HG03442 (cell line): ENCODE results near the gene CTIF.
"Not testable (repeated sequence)": the region's sequence is repeated elsewhere in the genome, so short reads cannot be mapped to it uniquely, and the experiment has no call there.

ENCODE experiments used
- ATAC-seq: cut with Tn5 transposase; IDR thresholded peaks from one replicate; pipeline ENCODE4 v1.9.1; 2021; ENCODE audit warnings: mild to moderate bottlenecking, moderate library complexity; ENCODE audit not compliant: unreplicated experiment

The CTIF gene

DNA sequence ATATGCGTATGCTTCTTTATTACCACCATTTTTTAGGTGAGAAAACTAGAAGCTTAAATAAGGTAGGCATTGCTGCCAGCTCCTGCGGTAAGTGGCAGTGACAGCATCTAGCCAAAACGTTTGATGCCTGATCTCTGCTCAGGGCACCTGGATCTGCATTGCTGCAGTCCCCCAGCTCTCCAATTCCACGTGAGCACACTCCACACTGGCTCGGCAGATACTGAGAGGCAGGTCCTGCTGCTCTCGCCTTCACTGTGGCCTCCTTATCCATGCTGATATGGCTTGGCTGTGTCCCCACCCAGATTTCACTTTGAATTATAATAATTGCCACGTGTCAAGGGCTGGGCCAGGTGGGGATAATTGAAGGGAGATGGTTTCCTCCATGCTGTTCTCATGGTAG, 160.9 kb downstream of the CTIF start:
- ATAC-seq: no peak

DNA sequence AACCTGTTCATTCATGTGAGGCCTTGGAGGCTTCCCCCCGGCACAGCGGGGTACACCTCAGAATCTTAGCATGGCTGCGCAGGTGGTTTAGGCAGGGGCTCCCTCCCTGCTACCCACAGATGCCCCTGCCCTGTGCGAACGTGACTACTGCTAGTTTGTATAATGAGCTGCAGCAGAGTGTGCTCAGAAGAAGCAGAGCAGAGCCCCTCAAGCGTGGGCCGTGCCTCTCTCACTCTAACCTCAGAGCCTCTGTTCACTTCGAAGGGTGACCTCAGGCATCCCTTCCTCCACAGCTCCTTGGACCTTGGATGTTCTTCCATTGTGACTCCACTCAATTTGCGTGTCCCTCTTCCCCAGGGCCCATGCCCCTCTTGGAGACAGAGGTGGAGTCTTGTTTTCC, 161.6 kb downstream of the CTIF start:
- ATAC-seq: no peak

DNA sequence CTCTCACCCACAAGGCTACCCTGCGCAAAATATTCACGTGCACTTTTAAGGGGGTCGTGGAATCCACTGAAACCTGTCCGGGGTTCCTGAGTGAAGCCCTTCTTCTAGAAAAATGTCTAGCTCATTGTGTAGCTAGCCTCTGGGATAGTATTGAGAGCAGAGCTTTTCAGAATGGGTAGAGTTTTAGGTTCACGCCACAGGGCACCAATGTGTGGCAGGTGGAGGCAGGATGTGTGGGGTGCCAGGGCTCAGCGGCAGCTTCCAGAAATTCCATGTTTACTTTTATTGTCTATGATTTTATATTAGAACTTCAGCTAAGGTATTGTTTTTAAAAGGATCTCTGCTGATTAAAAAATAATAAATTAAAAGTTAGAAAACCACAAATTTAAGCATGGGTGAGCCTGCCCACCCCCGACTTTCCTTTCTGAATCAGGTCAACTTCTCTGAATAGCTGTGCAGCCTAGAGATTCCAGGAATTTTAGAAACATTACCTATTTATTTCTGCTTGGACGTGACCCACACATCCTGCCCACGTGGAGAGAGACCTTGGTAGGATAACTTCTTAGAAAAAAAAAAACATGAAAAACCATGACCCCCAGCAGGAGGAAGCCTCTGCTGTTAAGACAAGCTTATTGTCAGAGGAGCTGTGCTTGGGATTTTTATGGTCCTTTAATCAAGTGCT, 163.7 kb downstream of the CTIF start:
- no peak for ATAC-seq

DNA sequence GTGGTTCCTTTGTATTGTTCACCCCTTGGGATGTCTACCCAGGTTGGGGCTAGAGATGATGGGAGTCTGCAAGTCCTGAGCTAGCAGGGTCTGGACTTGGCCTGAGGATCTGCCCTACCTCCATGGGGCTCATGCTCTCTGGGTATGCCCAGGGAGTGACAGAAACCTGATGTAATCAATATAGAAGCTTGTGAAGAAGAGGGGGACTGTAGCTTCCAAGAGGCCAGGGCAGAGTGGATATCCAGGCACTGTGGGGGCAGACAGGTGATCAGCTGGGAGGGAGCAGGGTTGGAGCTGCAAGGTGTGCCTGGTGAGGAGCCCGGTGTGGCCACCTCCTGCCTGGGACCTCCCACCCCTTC, 164.2 kb downstream of the CTIF start:
- no peak for ATAC-seq

DNA sequence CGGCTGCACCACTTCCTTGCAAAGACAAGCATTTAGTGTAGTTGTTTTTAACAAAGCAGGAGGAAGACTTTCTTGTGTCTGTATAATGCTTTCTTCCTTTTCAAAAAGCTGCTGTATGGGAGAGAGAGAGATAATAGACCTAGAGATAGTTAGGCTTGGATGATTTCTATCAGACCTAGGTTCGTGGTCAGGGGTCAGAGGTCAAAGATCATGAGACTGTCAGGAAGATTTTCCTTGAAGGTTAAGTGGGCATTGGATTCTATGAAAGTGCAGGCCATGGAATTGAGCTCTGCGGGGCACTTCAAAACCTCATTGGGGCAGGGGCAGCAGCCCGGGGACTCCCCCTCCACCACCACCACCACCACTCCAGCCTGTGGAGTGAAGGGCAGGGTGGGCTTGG, 164.6 kb downstream of the CTIF start:
- no peak for ATAC-seq

DNA sequence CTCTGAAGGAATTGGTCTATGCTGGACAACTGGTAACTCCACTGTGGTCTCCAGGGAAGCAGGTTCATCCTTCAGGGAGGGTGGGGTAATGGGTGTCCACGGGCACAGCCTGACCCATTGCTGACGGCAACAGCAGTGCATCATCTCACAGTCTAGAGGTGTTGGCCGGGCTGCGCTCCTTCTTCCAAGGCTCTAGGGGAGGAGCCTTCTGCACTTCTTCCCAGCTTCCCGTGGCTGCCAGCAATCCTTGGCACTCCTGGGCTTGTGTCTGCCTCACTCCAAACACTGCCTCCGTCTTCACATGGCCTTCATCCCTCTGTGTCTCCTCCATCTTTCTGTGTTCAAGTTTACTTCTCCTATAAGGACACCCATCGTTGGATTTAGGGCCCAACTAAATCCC, 166.2 kb downstream of the CTIF start:
- ATAC-seq: no peak

DNA sequence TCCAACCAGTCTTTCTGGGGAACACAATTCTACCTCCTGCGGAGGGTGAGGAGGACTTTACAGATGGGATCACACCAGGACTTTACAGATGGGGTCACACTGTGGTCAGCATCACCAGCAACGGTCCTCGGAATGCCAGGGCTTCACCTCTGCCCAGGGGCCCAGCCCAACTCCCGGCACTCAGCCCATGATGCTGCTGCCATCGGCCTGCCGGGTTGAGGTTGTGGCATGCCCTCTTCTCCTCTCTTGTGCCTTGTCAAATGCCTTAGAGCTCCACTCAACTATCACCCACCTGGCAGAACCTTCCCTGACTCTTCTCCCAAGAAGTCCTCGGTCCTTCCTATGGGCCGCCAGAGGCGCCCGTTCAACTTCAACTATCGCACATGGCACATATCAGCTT, 166.7 kb downstream of the CTIF start:
- ATAC-seq: no peak

DNA sequence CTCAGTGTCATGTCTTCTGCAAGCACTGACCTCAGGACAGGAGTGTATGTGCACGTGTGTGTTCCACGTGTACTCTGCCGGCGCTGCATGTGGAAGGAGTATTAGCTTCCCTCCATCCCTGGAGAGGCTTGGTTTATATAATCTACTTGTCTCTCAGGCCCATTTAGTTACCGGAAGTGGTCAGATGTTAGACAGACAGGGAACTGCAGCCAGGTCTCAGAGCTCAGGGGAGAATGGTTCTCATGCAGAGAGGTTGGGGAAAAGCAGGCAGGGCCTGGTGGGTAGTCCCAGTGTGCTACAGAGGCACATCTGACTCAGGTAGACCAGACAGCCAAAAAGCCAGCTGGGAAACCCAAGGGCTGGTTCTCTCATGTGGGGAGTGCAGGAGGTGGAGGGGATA, 167.9 kb downstream of the CTIF start:
- no peak for ATAC-seq

DNA sequence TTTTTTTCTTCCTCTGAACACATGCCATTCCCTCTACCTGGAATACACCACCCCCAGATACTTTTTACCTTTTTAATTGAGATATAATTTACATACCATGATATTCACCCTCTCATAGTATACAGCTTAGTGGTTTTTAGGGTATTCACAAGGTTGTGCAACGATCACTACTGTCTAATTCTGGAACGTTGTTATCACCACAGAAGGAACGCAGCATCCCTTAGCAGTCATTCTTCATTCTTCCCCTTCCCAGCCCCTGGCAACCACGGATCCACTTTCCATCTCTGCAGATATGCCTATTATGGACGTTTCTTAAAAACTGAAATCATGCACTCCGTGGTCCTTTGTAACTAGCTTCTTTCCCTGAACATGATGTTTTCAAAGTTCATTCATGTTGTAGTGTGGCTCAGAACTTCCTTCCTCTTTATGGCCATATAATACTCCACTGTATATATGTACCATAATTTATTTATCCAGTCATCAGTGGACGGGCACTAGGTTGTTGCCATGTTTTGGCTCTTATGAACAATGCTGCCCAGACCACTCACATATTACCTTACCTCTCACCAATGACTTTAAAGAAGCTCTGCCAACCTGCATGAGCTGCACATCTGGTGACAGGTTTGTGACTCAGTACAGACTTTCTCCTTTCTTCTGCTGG, 168.9 kb downstream of the CTIF start:
- ATAC-seq: no peak

DNA sequence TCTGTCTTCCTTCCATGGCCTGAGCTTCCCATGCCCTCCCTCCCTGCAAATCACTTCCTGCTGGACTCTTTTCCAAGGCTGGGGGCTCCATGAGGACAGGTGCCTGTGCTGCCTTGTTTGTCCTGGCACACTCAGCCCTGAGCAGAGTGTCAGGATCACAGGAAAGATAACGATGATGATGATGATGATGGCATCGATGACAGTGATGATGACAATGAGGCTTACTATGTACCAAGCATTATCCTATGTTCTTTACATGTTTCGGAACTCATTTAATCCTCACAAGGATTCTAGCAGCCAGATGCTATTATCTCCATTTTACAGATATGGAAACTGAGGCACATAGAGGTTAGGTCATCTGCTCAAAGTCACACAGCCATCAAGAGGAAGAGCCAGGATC, 170.0 kb downstream of the CTIF start:
- no peak for ATAC-seq

DNA sequence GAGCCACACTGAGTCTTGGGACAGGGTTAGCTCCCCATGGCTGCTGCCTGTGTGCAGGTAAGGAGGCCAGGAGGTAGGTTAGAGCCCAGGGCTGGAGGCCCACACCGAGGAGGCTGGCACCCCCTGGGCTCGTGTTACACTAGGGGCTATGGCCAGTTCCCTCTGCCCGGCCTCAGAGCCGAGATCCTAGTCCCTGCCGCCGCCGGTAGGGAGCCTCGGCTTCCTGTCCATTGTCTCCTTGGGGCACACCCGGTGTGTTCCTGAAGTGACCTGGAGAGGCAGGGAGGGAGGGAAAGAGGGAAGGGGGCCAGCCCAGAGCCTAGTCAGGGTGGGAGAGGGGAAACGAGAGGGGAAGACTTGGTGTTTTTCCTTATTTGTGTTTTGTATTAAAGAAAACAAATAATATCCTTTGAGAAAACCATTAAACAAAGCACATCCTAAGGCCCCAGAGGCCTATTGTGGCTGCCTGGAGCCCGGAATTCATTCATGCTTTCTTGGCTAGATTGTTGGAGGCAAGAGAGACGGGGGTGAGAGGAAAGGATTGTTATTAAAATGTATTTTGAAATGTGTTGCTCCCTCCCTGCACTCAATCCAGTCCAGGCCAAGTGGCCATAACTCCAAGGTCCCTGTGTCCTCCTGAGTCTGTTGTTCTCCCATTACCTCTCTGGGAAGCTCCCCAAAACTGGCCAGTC, 170.7 kb downstream of the CTIF start:
- ATAC-seq: no peak

DNA sequence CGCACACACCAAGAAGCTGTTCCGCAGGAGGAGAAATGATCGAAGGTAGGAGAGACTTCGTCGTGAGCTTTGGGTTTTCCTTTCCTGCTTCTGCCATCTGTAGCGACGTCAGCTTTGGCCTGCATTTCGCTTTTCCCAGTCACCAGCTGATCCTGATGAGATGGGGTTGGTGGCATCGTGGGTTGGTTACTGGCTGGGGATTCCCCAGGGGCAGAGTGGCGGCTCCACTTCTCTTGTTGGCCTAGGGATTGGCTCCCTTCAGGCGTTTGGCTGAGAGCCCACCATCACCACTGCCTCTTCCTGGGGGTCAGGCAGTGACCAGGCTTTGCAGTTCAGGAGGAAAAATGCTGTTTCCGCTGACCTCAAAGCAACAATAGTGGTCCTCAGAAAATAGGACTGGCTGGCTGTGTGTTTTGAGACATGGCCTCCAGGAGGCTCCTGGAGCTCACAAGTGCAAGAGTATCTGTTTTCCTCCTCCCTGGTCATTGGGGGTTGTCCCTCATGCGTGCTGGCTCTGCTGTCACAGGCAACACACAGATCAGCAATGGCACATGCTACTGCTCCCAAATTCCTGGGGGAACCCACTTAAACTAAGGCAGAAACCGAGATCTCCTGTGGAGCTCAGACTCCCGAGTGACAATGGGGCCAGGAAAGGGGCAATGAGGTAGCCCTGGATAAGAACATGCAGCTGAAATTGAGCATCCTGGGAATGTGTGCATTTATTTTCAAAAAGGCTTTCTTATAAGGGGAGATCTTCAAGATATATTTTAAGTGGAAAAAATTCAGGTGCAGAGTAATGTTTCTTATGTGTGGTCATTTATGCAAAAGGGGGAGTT, 173.0 kb downstream of the CTIF start:
- no peak for ATAC-seq

DNA sequence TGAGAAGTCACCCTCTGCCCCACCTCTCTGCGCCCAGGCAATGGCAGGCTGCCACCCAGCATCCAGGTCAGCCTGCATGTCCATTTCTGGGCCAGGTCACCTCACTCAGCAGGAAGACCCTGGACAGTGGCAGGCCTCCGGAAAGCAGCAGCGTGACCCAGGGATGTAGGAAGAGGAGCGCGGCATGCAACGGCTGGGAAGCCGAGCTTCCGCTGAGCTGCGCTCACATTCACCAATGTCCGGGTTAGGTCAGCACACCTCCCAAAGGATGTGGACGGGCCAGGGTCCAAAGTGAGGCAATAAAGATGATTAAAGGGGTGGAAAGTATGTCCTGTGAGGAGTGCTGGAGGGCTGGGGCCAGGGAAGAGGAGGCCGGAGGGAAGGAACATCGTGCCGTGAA, 174.5 kb downstream of the CTIF start:
- ATAC-seq: no peak

DNA sequence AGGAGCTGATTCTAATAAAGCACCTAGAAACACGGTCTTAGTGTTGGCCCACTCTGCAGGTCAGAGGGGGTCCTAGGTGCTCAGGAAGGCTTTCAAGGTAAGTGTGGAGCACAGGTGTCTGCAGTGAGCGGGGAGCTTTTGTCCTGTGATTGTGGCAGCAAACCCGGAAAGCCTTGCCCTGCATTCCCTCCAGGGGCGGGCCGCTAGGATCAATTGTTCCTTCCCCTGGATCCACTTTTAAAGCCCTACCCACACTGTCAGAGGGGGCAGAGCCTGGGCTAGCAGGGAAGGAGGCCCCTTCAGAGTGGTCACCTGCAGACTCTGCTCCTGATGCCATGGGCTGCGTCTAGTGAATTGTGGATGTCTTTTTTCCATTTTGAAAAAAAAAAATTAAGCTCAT, 176.0 kb downstream of the CTIF start:
- ATAC-seq: no peak

DNA sequence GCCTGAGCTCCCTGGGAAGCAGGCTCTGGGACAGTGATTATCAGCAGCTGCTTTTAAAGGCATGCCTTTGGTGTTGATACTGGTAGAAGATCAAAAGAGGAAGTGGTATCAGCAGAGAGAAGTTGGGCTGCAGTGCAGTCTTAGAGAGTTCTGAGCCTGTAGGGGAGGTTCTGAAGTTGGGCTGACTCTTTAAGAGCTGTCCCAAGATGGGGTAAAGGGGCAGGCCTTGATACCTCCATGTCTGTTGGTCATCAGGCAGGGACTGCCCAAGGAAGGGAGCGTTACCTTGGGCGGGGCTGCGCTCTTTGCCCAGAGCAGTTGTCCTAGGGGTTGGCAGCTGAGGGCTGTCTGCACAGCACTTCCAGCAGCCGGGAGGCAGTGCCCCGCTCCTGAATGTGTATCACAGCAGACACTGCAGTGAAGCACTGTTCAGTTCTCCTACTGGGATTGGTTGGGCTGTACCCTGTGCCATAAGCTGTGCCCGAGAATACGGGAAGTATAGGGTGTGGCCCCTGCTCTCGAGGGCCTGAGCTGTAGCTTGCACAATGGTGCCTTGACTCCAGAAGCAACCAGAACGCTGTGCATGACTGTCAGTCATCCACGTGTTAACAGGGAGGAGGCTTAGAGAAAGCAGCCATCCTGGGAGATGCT, 177.0 kb downstream of the CTIF start:
- ATAC-seq: no peak

DNA sequence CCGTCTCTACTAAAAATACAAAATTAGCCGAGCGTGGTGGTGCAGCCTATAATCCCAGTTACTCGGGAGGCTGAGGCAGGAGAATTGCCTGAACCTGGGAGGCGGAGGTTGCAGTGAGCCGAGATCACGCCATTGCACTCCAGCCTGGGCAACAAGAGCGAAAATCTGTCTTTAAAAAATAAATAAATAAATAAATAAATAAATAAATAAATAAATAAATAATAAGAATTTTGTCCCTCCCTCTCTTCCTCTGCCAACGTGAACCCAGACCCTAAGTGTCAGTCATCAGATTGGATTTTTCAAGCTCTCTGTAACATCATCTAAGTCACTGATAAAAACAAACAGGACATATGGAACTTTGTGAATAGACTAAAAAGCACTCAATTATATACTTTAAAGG, 178.4 kb downstream of the CTIF start:
- ATAC-seq: not testable (repeated sequence)

DNA sequence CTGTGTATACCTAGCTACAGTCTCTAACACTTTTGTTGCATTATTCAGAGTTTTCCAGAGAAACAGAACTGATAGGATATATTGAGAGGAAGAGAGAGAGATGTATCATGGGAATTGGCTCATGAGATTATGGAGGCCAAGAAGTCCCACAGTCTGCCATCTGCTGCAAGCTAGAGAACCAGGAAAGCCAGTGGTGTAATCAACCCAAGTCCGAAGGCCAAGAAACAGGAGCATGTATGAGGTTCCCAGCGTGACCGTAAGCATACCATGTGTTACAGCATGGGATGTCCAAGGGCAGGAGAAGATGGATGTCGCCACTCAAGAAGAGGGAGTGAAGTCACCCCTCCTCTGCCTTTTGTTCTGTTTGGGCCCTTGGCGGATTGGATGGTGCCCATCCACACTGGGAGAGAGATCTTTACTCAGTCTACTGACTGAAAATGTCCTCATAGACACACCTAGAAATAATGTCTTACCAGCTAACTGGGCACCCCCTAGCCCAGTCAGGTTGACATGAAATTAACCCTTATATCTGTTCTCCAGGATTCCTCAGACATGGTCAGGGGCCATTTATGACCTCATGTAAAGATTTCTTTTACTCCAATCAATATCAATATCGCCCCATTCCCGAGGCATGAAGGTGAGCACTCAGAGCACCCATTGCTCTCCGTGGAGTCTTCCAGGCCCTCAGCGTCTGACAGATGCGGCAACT, 179.6 kb downstream of the CTIF start:
- no peak for ATAC-seq

DNA sequence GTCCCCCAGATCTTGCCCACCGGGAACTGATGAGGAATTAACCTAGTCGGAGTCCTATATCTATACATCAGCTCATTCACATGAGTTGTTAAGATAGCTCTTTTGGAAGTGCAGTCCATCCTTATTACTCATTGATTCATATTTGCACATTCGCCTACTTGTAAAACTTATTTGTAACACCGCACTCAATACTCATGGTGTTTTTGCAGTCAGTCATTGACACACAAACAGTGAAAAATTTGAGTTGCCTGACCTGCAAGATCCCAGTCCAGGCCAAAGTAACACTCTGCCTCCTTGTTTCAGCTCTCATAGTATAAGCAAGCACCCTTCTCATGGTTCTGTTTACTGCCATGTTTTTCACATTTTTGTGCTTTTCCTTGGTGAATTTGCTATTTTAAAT, 180.6 kb downstream of the CTIF start:
- ATAC-seq: no peak

DNA sequence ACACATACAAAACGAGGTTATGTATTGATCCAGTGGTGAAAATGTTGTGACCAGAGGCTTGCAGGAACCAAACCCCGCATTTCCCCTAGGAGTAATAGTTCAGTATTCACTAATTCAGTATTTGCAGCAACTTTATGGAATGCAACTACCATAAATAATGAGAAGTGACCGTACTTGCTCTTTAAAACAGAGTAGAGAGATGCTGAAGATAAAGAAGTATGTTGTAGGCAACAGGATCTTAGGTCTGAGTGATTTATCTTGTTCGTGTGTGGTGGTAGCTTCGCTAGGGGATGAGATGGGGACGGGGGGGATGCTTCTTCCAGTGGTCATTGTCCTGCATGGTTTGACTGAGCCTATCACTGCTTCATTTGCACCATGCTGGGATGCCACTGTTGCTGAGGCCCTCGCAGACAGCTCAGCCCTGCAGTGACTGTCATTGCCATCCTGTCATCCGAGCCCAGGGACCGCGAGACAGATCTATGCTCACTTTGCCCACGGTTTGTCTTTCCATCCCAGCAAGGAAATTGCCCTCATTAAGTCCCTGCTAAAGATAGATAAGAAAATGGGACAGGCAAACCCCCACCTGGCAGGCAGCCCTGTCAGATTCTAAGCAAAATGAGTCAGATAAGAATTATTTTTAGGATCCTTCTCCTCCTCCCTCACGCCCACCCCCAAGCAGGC, 181.3 kb downstream of the CTIF start:
- no peak for ATAC-seq

DNA sequence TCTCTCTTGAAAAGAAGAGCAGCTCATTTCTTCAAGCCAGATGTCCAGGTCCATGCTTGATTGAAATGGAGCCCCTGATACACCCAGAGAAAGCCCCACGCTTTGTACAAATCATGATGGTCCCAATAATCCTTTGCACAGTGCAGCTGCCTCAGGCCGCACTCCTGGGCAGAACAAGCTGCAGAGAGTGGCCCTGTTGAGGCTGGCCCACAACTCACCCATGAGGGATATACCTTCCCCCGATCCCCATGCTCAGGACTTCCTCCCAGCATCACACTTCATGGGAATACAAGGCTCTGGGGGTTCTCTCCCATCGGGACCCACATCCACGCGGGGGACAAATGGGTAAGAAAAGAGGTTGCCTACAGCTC, 181.8 kb downstream of the CTIF start:
- no peak for ATAC-seq
